Raji (cell line): ENCODE results near the gene ATP5PD.

ENCODE experiments used
- POLR2A ChIP-seq: IDR thresholded peaks from 2 replicates; pipeline ENCODE4 v1.6.1; 2011; ENCODE audit warnings: low read depth, low read length, control low read depth; ENCODE audit not compliant: insufficient read depth

Gene ATP5PD

GRCh38 chr17:75036643-75037268, 10.0 kb downstream of the ATP5PD start:
- TF ChIP-seq POLR2A = no peak

- peak; percentile 44 for TF ChIP-seq POLR2A
These were observed 12.4 kb downstream of the ATP5PD start for GRCh38 chr17:75034236-75034908.

GRCh38 chr17:75033346-75034235, 13.2 kb downstream of the ATP5PD start:
- no peak for TF ChIP-seq POLR2A

- TF ChIP-seq POLR2A = no peak
These were observed 14.0 kb downstream of the ATP5PD start for GRCh38 chr17:75032720-75033280.

DNA sequence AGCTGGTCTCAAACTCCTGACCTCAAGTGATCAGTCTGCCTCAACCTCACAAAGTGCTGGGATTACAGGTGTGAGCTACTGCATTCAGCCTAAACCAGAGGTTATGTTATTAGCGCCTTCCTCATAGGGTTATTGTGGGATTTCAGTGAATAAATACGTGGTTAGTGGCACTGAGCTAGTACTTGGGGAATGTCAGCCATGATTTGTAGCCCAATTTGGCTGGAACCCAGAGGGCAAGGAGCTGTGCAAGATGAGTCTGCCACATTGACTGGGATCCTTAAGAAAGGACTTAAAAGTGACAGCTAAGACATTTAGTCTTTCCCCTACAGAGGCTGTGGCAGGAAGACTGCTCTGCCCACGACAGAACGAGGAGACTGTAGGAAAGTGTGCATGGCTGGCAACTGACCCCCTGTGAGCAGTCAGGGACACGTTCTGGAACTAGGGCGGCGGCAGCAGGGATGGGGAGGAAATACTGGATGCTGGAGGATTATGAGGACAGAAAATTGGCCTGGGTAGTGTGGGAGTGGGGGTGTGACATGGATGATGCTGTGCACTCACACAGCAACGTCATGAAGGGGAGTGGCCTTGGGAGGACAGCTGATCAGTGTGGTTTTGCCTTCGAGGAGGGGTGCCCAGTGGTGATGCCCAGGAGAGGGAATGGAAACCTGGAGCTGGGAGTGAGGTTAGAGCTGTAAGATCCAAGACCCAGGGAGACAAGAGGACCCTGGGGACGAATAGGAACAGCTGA, 14.6 kb downstream of the ATP5PD start:
- TF ChIP-seq POLR2A = no peak

DNA sequence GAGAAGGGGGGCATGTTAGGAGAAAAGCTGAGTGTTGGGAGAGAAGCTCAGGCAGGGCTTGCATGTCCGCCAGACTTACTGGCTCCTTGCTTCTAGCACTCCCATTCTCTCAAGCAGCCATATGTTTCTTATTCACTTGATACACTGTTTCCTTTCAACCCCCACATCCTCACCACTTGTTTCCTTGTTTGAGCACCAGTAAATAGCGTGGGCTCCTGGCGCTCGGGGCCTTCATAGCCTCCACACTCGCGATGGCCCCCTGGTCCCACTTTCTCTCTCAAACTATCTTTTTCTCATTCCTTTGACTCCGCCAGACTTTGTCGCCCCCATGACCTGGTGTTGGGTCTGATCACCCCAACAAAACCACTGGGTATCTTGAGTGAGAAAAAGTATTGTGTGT, 16.6 kb downstream of the ATP5PD start:
- TF ChIP-seq POLR2A = no peak

DNA sequence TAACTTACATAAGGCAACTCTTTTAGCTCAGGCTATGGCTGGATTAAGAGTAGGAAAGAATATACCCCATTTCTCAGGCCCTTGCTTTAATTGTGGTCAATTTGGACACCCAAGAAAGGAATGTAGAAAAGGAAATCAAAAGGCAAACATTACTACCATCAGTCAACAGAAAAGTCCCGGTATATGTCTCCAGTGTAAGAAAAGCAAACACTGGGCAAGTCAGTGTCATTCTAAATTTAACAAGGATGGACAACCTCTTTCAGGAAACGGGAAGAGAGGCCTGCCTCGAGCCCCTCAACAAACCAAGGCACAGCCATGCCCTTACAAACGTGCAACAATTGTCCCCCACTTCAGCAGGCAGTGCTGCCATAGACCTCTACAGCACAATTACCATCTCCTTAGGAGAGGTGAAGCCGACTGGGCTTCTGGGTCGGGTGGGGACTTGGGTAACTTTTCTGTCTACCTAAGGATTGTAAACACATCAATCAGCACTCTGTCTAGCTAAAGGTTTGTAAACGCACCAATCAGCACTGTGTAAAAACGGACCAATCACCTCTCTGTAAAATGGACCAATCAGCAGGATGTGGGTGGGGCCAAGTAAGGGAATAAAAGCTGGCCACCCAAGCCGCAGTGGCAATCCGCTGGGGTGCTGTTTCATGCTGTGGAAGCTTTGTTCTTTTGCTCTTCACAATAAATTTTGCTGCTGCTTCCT, 21.9 kb downstream of the ATP5PD start:
- no peak for TF ChIP-seq POLR2A

- no peak for TF ChIP-seq POLR2A
These were observed 26.2 kb downstream of the ATP5PD start for GRCh38 chr17:75020331-75021110.

GRCh38 chr17:75019710-75020109, 27.1 kb downstream of the ATP5PD start:
- no peak for TF ChIP-seq POLR2A

GRCh38 chr17:75019146-75019545, 27.6 kb downstream of the ATP5PD start:
- no peak for TF ChIP-seq POLR2A

DNA sequence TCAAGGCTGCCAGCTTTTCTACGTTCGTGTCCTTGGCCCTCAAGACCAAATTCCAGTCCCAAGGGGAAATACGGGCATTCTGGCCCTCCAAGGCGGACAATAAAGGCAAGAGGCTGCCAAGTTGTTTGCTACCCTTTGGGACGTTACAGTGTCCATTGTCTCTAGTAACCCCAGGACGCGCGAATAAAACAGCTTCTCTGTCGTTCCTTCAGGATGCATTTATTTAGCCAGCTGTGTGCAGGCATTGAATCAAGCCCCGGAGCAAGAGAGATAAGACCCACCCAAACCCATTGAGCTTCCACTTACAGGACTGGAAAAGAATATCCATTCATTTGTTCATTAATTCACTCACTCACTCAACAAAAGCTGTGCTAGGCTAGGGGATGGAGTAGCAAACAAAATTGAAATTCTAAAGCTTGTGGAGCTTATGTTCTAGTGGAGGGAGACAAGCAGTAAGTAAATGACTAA, 33.6 kb downstream of the ATP5PD start:
- no peak for TF ChIP-seq POLR2A

GRCh38 chr17:75012346-75013091, 34.2 kb downstream of the ATP5PD start, which contains the start of gene MRPL58:
Gene MRPL58 (plus strand): TSS chr17:75012670. CDS start chr17:75012687, 17 bp downstream.
- TF ChIP-seq POLR2A = peak; percentile 87

- TF ChIP-seq POLR2A = no peak
These were observed 34.7 kb downstream of the ATP5PD start for GRCh38 chr17:75012096-75012345.

DNA sequence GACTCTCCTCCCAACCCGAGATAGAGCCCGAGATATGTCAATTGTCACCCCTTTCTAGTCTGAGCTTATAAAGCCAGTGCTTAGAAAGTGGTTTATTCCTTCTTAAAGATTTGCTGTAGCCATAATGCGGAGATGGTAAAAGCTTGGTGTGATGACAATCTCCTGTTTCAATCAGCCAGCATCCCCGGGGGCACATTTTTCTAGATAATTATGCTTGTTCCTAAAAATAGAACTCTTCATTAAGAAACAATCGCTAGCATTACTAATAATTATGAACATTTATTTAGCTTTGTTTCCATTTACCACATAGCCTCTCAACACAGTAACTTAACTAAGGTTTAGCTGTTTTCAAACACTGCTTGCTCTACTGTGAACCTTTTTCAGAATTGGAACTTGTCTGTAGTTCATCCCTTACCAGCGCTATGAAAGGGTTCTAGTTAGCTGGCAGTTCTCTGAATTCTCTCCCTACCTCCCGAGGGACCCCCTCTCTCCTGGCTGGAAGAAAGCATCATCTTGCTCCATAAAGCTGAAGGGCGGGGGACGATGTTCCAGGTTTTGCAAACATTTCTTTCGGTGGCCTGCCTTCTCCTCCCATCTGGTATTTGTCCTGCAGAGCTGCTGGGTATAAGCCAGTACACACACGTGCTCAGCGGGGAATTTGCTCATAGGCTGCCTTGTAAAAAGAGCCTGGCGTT, 35.2 kb downstream of the ATP5PD start:
- no peak for TF ChIP-seq POLR2A
